ENCODE measurements around the gene ZFHX3.

The ZFHX3 gene

GRCh38 chr16:72911971-72912370, 136.0 kb downstream of the ZFHX3 start:
- TF ChIP-seq ZFX (IDR thresholded peaks at IDR 0.05) (no peak), CTCF (conservative IDR thresholded peaks at IDR 0.05) (no peak)

GRCh38 chr16:72910875-72911274, 137.1 kb downstream of the ZFHX3 start:
- no peak for TF ChIP-seq CTCF (conservative IDR thresholded peaks at IDR 0.05)
- no peak for TF ChIP-seq ZFX (IDR thresholded peaks at IDR 0.05)
- no peak overlapping the region for H3K27ac ChIP-seq

More at GRCh38 chr16:72911971-72912370, 136.0 kb downstream of the ZFHX3 start:
- H3K27ac ChIP-seq: no peak overlapping the region

GRCh38 chr16:72910381-72910780, 137.5 kb downstream of the ZFHX3 start:
- H3K27ac ChIP-seq: no peak overlapping the region
- TF ChIP-seq ZFX (IDR thresholded peaks at IDR 0.05) (no peak), CTCF (conservative IDR thresholded peaks at IDR 0.05) (no peak)

- TF ChIP-seq CTCF (conservative IDR thresholded peaks at IDR 0.05) (no peak), ZFX (IDR thresholded peaks at IDR 0.05) (no peak)
- no peak overlapping the region for H3K27ac ChIP-seq
Measured at GRCh38 chr16:72909196-72909595, 138.7 kb downstream of the ZFHX3 start.

GRCh38 chr16:72908362-72909167, 139.4 kb downstream of the ZFHX3 start:
- no peak for TF ChIP-seq CTCF (conservative IDR thresholded peaks at IDR 0.05)
- TF ChIP-seq ZFX (IDR thresholded peaks at IDR 0.05): no peak
- no peak overlapping the region for H3K27ac ChIP-seq

- TF ChIP-seq ZFX (IDR thresholded peaks at IDR 0.05) (no peak), CTCF (conservative IDR thresholded peaks at IDR 0.05) (no peak)
- H3K27ac ChIP-seq: no peak overlapping the region
Measured at GRCh38 chr16:72905581-72905980, 142.3 kb downstream of the ZFHX3 start.

- no peak for TF ChIP-seq ZFX (IDR thresholded peaks at IDR 0.05)
- no peak for TF ChIP-seq CTCF (conservative IDR thresholded peaks at IDR 0.05)
- H3K27ac ChIP-seq: no peak overlapping the region
Measured at GRCh38 chr16:72903176-72903575, 144.8 kb downstream of the ZFHX3 start.

Measured in C4-2B (cell line).